Measurements from ENCODE around the gene KLKB1.
A peak's percentile ranks its signal among the peaks of the same experiment; 100 is the strongest.
"Not testable (repeated sequence)": the region's sequence is repeated elsewhere in the genome, so short reads cannot be mapped to it uniquely, and the experiment has no call there.

KLKB1 gene

DNA sequence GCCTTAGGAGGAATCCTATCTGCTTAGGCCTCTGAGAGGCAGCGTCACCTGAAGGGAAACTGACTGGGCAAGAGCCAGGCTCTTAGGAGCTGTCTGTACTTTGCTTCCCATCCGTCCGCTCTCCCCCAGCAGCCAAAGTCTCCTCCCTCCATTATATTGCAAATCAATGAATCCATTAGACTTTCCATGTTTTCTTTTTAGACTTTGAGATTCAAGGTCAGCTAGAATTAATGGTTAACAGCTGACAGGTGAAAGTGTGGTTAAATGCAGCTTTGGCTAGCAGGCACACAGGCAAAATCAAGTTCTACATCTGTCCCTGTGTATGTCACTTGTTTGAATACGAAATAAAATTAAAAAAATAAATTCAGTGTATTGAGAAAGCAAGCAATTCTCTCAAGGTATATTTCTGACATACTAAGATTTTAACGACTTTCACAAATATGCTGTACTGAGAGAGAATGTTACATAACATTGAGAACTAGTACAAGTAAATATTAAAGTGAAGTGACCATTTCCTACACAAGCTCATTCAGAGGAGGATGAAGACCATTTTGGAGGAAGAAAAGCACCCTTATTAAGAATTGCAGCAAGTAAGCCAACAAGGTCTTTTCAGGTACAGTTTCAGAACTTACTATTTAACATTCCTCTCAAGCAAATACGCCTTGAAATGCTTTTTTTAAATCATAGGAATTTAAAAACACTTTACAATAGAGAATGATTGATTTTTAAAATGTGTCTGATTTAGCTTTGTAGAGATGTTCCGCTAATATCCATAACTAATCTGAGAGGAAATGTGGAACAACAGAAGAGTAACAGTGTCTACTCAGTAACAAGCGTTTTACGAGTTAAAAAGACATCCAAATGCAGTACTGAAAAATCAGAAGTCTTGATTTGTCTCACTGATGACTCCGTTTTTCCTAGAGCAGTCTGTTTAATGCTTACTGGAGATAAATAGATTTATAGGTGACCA lies 38.7 kb downstream of the KLKB1 start, which contains the start of gene F11:
F11 (plus strand) TSS at position 507 of the 970 bp plus-strand sequence. CDS start 948 bp downstream, outside the sequence.
- no peak for DNase-seq

DNA sequence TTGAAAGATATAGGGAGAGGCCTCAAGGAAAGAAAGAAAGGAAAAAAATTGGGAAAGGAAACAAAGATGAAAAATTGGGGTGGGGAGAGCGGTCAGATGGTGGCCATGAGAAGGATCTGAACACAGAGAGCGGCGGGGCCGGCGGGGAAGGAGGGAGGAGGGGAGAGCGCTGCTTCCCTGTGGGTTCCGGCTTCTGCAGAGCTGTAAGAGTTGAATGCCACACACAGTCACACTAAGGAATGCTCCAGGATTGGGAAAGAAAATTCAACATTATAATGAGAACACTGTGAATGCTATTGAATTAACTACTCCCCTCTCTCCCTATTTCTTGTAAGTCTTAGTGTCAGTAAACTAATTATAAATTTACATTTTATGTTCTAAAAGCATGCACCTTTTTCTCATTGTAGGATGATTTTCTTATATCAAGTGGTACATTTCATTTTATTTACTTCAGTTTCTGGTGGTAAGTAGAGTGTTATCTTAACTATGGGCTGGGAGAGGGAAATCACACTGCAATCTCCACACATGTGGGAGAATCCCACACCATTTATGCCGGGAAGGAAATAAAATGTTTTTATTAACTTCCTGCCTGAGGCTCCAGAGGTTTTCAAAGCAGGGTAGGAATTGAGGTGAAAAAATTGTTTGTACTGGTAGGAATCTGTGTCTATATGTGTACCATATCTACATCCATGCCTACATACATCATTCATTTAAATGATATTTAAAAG lies 39.6 kb downstream of the KLKB1 start:
- no peak for DNase-seq

DNA sequence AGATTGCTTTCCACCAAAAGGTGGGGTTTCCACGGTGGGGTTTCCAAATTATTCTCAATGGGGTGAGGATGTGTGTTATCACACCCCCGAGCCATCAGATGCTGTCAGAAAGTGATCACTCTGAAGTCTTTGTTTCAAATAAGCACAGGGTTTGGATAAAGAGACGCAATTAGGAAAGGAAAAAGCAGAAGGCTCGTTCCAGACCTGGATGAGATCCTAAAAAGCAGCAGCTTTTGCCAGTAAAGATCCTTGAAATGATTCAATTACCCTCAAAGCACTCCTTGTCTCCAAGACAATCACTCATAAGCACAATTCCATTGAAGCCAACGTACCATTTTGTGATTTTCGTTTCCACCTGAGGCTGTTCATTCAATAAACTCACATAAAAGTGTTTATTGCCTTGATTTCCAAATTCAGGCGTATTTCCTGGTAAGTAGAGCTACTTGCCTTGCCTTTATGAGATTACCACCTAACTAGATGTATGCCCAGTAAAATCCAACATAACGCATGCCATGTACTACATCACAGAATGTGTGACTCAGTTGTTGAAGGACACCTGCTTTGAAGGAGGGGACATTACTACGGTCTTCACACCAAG lies 43.9 kb downstream of the KLKB1 start:
- DNase-seq = no peak

DNA sequence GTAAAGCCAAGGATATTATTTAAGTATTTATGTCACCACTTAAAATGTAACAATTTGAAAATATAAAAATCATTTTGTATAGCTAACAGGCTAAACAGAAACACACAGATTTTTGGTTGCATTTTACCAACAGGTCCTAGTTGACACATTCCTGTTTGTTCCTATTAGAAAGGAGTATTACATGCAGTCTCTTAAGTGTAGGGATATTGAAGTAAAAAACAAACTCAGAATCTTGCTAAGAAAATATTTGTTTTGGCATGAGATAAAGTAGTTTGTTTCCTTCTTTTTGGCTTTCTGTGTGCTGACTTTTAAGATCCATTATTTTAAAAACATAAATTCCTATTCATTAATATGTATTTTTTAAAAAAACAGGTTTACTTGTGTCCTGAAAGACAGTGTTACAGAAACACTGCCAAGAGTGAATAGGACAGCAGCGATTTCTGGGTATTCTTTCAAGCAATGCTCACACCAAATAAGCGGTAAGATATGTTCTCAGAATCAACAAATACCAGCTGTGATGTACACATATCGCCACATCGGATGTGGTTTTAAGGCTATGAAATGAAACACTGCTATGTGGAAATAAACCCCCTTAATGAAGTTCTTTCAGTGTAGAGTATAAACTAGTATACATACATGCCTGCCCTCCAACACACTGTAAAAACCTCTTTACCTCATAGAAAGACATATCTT lies 45.5 kb downstream of the KLKB1 start:
- no peak for DNase-seq

DNA sequence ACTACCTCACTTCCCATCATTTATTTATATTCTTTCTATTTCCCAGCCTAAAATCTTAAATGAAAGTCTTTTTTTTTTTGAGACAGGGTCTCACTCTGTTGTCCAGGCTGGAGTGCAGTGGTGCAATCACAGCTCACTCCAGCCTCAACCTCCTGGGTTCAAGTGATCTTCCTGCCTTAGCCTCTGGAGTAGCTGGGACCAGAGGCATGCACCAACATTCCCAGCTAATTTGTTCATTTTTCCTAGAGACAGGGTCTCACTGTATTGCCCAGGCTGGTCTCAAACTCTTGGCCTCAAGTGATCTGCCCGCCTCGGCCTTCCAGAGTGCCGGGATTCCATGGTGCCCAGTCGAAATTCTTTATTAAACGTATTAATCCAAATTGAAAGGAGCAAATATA lies 46.1 kb downstream of the KLKB1 start:
- DNase-seq = not testable (repeated sequence)

DNA sequence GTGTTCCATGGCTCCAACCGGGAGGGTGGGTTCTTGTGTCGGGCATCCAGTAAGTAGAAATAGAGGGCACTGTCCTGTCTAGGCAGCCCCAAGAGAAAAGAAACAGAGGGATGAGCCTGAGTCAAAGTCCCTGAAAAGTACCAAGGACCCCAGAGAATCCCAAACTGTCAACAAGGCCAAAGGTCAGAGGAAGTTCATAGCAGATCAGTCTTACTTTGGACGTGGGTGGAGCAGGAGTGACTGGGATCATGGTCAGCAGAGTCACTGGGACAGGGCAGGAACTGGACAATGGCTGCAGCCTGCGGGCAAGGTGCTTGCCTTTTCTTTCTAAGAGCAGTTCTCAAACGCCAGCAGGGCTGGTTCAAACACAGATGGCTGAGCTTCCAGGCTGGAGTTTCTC lies 56.0 kb downstream of the KLKB1 start:
- DNase-seq = no peak

DNA sequence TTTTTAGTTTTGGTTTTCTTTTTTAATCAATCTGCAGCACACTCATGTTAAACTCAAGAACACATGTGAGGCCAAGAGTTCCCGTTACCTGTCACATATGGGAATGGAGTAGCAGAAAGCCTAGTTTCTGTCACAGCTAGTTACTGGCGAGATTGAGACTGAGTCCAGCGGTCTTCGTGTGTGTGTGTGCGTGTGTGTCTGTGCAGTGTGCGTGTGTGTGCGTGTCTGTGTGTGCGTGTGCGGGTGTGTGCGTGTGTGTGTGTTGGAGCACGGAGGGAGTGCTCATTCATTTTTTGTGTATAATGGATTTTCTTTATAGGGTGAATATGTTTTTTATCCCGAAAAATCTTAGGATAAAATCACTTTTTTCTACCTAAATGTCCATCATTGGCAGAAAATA lies 57.8 kb downstream of the KLKB1 start:
- no peak for DNase-seq

DNA sequence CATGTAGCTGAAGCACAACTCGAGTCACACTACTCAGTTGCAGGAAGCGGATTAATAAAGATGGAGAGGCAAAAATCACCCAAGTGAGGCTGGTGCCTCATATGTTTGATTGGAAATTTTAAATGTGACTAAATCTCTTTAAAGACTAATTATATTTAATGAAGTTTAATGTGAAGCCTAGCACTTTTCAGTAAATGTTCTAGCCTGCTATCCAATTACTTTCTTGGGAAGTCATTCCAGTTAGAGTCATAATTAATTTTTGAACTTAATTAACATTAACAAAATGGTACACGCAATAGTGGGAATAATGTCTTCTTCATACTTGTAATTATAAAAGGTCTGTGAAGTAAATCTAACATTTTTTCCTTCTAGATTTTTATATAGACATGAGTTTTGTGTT lies 59.3 kb downstream of the KLKB1 start:
- DNase-seq = no peak

DNA sequence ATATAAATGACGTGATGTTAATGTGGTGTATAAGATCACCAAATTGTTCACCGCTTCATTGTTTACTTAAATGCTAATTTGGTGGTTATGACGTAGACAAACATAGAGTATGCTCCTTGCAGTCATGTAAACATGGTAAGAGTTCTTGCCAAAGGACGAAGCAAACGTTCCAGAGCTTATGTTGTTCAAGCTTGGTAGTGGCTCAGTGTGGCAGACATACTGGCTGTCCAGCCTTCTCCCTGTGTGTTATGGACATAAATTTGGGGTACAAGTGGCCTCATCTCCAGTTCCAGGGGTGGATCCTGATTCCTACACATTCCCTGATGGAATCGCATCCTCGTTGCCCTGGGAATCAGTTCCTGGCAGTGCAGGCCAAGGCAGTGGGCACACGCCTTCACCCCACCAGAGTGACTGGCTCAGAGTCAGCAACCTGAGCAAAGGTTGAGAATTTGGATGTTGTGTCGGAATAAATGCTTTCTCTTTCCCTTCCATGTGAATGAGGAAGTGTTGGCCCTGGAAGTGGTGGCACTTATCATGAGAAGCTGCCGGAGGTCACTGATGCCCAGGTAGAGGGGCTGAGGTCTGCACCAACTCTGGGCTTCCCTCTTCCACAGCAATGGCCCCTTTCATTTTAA lies 64.1 kb downstream of the KLKB1 start:
- no peak for DNase-seq

DNA sequence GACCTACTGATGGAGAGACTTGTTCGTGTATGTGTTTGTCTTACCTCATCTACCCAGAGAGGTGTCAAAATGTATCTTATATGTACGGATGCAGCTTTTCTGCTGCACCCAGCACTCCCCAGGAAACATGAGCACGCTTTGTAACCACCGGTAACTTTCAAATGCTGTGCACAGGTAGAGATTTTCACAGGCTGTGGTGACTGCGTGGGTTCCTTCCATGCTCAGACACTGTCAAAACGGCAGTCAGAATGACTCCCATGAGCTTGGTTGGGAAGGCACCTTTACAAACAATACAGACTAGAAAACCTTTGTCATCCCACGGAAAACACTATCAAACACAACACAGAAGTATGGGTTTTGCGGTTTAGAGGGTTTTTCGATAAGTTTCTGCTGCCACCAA lies 66.9 kb downstream of the KLKB1 start:
- DNase-seq = no peak

DNA sequence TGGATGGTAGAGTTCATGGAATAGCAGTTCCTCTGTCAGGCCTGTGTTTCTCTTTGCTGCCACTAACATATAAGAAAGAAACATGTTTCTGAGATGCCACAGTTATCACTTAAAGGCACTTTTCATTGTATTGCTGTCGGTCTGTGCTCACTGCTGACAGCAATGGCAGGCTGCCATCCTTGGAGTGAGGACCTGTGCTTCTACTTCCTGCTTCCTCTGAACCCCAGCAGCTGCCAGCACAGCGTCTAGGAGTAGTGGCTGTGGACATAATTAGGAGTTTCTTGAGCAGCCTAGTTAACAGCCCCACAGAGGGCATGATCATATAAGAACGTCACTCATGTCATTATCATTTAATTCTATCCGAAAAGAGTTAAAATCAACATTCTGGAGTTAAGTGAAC lies 69.2 kb downstream of the KLKB1 start:
- DNase-seq = no peak

DNA sequence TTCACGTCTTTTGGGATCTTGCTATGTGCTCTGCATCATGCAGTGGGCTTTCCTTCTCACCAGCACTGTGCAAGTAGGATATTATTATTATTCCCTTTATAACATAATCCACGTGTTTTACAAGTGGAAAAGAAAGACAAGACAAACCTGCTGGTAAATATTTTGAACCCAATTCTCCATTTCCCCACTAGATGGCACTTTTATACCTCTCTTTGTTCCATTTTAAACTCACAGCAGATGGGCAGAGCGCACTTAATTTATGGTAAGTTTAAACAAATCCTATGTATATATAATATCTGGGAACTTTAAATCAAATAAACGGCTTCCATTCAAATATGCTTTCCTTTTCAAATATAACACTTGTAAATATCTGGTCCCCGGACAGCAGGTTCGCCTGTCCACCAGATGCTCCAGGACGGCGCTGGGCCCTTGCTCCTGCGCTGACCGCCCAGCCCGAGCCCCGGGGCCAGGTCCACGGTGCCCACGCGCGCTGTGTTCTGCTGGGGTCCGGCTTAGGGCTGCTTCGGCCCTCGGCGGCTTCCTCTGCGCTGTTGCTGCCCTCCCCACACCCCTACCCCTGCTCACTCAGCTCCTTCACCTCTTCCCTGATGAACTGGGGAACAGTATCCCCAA lies 69.8 kb downstream of the KLKB1 start:
- peak; percentile 28 for DNase-seq

DNA sequence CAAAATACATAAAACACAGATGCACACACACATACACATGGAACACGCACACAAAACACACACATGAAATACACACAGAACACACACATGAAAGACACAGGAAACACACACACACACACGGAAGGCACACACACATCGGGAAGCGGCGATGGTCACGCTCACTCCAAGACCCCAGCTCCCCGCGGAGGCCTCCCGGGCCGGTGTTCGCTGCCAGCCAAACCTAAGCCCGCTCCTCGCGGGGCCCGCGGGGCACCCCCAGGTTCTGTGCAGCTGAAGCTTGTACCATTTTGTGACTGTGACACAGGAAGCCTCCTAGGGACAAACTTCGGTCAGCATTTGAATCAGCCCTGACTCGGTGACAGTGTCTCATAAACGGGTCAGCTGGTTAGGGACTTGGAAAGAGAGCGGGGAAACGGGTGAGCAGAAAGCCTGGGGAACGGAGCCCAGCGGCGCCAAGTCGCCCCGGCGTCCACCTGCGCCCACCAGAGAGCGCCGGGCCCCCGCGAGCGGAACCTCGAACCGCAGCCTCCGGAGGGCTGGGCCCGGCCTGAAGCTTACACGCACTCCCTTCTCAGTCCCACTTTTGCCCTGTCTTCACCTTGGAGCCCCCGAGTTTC lies 70.8 kb downstream of the KLKB1 start:
- no peak for DNase-seq

DNA sequence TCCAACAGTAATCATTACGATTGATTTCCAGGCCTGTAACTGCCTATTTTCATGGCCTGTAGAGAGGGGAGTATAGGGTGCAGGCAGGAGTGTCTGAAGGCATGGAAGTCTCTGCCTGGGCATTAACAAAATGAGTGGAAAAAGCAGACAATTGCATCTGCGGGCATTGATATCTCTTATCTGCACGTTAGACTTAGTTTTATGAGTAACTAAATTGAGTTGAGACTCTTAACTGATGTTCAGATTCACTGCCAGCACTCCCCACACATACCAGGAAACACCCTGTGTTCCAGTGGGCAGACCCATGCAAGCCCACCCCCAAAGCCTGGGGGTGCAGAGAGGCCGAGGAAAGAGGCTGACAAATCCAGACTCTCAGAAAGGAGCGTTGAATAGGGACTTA lies 72.0 kb downstream of the KLKB1 start:
- DNase-seq = no peak

DNA sequence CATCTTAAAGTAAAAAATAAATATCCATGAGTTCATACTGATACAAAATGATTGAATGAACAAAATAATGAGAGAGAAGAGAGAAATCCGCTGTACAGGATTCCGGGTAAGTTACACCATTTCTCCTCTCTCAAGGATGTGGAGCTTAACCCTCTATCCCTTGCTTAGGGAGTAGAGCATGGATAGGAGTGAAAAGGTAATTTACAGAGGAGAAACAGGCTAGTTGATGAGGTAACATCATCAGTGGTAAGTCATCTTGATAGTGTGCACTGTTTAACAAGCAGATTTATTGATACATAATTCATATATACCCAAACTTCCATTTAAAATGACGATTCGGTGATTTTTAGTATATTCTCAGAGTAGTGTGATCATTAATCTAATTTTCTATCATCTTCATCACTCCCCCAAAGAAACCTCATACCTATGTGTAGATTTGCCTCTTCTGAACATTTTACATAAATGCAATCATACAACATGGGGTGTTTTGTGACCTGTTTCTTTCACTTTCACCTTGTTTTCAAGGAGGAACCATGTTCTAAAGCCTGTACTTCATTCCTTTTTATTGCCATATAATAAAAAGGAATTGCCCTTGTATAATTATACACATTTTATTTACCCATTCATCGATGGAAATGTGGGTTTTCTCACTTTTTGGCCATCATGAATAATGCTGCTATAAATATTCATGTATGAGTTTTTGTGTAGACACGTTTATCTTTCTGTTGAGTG lies 73.5 kb downstream of the KLKB1 start:
- DNase-seq = no peak

DNA sequence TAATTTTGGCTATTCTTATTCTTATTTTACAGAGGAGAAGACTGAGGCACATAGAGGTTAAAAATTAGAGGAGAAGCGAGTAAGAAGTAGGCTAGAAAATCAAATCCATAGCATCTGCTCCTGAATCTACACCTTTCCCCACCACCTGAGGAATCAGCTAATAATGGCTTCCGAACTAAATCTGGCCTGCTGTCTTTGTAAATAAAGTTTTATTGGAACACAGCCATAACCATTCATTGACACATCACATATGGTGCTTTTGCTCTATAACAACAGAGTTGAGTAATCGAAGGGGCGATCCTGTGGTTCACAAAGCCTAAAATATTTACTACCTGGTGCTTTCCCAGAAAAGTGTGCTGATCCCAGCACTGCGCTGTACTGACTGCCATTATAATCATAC lies 76.9 kb downstream of the KLKB1 start:
- no peak for DNase-seq

DNA sequence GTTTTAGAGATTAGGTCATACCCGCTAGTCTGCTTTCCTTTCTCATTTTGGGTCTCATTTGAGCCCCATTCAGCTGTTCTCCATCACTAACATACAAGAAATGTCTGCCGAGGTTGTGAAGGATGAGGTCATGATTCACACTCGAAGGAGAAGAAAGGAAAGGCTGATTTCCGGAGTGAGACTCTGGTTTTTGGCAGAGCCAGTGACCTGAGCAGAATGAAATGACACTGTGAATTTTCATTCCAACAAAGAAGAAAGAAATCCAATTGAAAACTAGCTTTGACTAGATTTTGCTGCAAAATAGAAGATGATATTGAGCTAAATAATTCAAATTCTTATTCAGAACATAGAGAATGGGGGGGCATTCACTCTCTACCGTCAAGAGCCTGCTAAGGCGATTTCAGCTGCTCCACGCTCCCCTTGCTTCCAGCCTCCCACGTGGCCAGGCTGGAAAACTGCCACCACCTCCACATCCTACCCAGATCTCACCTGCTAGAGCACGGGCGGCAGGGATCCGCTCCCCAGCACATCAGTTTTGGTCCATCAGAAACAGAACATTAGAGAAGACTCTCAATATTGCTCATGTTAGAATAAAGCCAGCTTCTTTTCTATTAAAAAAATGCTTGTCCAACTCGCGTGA lies 77.7 kb downstream of the KLKB1 start:
- DNase-seq = no peak

DNA sequence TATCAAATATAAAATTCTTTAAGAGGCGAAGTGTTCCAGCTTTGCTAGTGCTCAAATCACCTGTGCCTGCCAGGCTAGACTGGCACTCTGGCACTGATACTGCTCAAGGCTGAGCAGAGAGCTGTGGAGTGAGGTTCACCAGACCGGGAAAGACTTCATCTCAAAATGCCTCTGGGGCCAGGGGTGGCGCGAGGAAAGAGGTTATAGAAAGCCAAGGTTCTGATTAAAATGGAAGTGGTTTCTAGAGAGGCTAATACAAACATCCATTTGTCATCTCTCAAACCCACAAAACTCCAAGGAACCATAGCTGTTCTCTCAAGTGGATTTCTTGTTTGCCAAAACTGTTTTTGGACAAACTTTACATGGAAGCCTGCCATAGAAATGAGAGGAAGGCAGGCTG lies 80.2 kb downstream of the KLKB1 start:
- no peak for DNase-seq

DNA sequence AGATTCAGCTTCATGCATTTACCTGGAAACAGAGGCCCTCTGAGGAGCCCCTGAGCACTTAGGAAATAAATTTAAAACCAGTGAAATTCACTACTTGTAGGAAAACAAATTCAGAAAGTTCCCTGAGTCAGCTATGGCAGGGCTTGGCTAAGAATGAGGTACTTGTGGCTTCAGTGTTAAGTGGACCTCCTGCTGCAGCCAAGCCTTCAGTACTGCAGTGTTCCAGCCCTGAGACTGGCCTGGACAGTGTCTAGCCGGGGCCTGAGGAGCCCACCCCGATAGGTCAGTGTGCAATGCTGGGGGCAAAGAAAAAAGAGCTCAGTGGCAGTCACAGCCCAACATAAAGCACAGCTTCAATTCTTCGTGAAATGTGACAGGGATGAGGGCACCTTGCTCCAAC lies 80.6 kb downstream of the KLKB1 start:
- DNase-seq = no peak
